Myocyte (in vitro differentiated cells): ENCODE results near the gene ABCA4. TPM values are rescaled to one million over a fixed set of nuclear protein-coding genes. Genes with fewer than 3 reads are reported as not detected.

ENCODE experiments used
- DNase-seq: peaks from one replicate; pipeline ENCODE4 v3.0.0-alpha.2; 2012; ENCODE audit warnings: low read depth
- total RNA-seq: library from RNA; depleted of rRNA; stranded (reverse); fragments of >200 nt; gene quantifications from 2 replicates; pipeline ENCODE4 v1.2.3, GENCODE V29; 2014

The ABCA4 gene
- total RNA-seq, 1 donor from 2014 or later = 0.08 TPM

- no peak for DNase-seq
These were observed 36.9 kb downstream of the ABCA4 start for GRCh38 chr1:94084085-94084484.

DNA sequence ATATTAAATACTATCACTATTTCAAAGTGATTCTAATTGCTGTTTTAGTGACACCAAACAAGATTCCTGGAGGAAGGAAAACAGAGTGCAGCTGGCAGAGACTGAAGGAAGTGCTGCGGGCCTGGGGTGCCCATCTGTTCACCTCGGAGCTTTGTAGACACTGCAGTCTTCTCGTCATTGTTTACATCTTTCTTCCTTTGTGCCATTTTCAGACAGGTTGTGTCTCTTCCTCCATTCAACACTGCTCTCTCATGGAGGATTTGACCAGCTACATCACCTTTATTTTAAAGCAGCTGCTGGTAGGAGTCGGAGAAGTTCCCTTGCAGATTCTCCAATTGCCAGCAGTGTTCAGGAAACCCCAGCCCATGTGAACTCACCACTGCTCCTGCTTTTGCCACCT, 37.3 kb downstream of the ABCA4 start:
- DNase-seq = no peak

DNA sequence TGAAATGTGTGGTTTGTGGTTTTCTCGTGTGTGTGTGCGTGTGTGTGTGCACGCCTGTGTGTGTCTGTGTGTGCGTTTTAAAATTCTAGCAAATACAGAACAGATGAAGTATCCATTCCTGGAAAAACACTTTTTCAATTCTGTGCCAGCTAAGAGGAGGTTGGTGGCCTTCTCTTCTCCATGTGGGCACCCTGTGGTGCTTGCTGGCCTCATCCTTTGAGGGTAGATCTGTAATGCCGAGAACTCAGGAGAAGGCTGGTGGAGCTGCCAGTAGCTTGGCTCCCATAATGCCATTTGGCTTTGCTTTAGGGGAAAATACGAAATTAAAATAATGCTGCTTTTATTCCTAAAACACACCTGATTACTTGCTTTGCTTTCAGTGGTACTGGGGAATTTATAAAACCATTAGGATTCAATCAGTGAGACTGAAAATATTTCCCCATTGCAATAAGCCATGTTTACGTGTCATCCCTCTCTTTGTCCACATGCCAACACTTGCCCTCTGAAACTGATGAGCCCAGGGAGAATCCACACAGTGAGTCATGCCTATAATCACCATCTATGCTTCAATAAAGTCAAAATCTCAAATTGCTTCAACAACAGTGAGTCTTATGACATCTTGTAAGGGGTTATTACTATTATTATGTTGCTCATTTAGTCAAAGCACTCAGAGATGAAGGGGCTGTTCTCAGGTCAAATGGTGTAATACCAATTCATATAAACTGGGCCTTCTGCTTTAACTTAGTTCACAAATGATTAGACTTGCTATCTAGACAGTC, 39.2 kb downstream of the ABCA4 start:
- DNase-seq = peak; percentile 77

- no peak for DNase-seq
These were observed 41.0 kb downstream of the ABCA4 start for GRCh38 chr1:94079989-94080388.

DNA sequence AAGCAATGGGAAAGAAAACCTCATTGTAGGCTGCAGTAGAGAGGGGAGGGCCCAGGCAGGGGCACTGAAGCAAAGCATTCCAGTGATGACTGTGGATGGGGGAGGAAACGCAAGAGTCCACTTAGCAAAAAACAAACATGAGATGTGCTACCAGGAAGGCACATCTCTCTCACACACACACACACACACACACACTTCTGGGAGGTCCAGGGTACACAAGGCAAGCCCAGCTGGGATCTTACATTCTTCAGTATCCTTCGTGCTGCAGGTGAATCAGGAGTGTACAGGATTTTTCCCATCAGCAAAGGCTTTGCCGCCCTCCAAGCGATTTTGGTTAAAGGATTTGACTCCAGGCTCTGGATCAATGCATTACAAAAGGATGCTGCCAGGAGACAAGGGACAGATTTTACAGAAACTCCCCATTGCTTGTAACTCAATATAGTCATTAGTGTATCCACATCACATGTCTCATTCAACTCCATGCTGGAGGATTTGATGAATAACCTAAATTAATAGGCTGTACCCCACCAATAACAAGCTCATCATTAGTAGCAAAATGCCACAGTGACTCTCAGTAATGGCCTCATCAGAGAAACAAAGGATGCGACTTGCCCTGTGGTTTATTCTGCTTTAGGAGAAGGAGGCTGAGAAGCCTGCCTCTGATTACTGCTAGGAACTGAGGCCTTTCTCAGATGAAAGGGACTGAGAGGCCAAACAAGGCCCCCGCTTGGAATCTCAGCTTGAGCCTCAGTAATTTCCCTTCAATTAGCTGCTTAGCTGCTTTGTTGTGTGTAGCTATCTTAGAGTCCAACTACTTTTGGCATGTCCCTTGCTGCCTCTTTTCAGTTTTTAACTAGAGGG, 41.6 kb downstream of the ABCA4 start:
- no peak for DNase-seq

DNA sequence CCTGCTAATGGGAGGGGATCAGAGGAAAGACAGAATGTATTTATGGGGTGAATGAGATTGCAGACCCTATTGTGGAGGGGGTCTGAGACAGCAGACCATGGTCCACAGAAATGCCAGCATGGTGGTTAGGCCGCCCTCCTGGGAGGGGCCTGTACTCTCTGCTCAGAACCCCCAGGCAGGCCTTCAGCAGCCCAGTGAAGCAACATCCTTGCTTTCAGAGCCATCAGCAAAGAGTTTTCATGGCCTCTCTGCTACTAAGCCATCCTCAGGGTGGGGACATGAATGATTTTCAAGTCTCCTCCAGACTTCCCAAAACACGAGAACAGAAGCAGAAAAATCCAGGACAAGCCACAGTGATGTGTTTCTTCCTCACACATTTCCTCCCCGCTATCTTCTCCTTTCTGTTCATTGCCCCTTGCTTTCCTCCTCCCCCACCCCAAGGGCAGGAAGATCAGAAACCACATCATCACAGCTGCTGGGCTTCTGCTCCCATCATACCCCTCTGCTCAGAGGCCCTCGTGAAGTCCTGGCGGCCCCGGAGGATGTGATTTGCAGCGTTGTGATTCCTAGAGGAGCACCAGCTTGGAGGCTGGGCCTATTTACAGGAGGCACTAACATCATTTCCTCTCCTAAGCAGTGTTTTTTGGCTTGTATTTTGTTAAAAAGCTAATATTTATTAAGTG, 48.0 kb downstream of the ABCA4 start:
- no peak for DNase-seq

DNA sequence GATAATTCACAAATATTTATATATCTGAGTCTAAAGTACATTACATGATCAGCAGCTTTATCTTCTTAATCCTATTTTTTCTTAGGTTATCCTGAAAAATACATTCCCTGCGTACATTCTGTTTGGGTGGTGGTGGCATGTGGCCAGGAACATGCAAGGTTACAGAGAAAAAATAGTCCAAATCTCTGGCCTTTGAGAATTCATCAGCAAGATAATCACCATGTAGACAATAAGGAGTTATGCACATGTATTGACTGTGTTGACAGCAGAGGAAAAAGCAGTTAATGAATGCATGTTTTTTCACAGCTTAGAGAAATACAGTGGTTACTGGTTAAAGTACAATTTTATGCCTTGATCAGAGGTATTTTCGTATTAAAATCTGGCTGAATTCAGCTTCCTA, 49.0 kb downstream of the ABCA4 start:
- DNase-seq = no peak

GRCh38 chr1:94071391-94071790, 49.6 kb downstream of the ABCA4 start:
- no peak for DNase-seq

DNA sequence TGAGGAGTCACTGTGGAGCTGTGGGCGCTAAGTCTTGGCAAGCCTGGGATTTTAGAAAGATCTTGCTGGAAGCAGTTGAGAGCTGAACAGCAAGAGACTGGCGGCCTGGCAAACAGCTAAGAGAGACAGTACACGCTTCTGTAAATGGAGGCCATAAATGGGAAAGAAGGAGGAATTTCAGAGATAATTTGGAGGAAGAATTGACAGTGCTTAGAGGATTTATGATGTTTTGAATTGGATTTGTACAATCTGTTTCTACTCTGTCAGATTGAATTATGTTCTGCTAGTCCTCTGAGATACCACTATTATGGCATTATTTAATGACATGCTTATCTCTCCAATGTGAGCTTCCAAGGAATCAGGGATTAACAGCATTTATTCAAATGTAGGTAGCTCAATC, 50.1 kb downstream of the ABCA4 start:
- no peak for DNase-seq

- DNase-seq = peak; percentile 78
These were observed 51.0 kb downstream of the ABCA4 start for GRCh38 chr1:94069919-94070285.

DNA sequence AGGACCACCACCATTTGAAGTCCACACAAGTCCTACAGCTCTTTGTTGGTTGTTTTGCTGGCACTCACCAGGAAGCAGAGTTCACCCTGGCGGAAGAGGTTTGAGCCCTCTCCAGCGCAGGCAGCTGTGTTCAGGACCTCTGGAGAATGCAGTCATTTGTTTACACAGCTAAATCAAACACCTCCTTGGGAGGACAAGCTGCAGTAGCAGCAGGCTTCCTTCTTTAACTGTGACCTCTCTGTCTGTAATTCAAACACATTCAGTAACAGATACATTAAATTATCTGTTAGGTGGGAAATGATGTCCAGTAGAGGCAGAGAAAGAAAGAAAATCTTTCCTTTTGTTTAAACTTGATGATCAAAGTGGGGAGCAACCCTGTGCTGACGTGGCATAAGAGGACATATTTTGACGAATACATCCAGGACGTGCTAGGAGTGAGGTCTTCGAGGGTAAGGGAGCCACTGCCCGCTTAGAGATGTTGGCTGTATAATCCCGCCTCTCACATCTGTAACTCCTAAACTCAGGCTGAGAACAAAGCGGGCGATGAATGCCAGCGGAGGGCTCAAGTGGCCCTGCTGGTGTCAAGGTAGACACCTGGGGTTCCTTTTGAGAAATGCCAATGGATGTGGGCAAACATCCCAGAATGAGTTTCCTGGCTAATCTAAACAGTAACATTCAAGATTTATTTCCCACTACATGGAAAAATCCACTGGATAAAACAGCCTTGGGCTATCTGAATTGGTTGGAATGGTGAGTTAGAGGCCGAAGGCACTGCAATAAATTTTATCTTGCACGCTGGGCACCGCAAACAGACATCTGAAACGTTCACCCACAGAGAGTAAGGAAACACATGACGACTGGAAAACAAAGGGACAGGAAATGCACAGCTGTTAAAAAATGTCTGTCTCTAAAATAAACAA, 51.7 kb downstream of the ABCA4 start:
- DNase-seq = peak; percentile 72

- peak; percentile 61 for DNase-seq
These were observed 52.6 kb downstream of the ABCA4 start for GRCh38 chr1:94068096-94068998.

GRCh38 chr1:94067196-94067595, 53.8 kb downstream of the ABCA4 start:
- DNase-seq = no peak

GRCh38 chr1:94063379-94063778, 57.6 kb downstream of the ABCA4 start:
- DNase-seq = peak; percentile 44

DNA sequence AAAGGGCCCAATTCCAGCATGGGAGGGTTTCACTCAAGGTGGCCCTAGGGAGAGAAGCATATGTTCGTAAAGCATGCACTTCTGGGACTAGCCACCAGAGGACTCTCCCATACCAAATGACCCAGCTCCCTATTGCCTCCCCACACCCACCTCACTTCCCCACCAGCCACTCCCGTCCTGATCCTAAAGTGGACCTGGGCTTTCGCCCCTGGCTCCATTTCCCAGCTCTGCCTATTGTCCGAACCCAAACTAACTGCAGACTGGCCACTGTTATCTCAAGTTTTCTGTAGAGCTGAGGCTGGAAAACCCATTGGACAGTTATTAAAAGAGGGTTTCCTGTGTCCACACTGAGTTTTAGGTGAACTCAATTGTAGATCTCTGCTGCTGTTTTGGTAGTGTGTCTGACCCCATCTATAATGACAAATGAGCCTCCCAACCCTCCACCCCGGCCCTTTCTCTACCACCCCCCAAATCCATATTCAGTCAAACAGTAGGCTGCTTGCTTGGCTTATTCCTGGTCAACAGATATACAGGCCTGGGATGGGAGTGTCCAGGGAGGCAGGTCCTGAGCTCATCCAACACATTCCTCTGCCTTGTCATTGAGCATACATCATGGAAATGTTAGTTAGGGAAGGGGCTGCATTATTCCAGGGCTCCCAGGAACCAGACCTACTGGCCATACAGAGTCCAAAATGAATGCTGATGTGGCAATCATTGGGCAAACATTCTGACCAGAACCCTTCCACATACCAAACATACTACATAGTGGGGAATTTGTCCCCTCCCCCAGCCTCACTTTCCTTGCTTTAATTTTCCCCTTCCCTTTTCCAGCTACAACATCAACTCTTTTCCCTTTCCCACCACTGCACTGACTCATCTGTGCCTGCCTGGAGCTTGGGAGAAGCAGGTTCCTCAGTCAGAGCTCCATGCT, 59.2 kb downstream of the ABCA4 start:
- DNase-seq = peak; percentile 78

- DNase-seq = no peak
These were observed 60.2 kb downstream of the ABCA4 start for GRCh38 chr1:94060720-94061119.

- no peak for DNase-seq
These were observed 62.2 kb downstream of the ABCA4 start for GRCh38 chr1:94058766-94059165.

GRCh38 chr1:94056996-94057395, 64.0 kb downstream of the ABCA4 start:
- no peak for DNase-seq

DNA sequence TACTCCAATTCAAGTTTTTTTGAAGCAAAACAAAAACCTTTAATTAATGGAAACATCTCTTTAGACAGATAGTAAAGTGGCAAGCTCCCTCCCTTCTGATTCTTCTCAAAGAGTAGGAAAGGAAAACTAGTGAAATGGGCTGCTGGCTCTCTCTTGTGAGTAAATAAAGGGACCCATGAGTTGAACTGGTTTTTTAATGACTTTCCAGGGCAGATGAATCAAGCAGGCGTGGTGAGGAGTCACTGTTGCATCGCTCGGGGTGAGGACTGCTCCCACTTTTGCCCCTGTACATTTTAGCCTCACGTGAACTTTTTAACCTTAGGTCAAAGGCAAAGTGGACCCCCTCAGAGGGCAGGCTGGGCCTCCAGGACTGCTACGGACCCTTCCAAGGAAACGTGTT, 64.8 kb downstream of the ABCA4 start:
- DNase-seq = no peak
